Uterus (tissue), 4 donors: ENCODE measurements around the gene INPP5A. TPM values are rescaled to one million over a fixed set of nuclear protein-coding genes. Genes with fewer than 3 reads are reported as not detected.
A peak's percentile ranks its signal among the peaks of the same experiment; 100 is the strongest.

ENCODE experiments used
- DNase-seq, 2 donors: peaks; one replicate each; pipeline ENCODE4 v3.0.0-alpha.2; 2019 to 2020
- H3K27ac ChIP-seq, 2 donors: fragments of 200-600 bp; sonication (generic); 1 replicate in 1 of 2; 2 replicates in 1 of 2; pipeline ENCODE4 v1.5.1; 2016 to 2018
- H3K27me3 ChIP-seq, 2 donors: fragments of 200-600 bp; sonication (generic); one replicate each; pipeline ENCODE4 v1.5.1; 2018 to 2019; ENCODE audit warnings: control low read depth in 1 of 2
- H3K36me3 ChIP-seq, 2 donors: fragments of 200-600 bp; sonication (generic); one replicate each; pipeline ENCODE4 v1.5.1; 2019; ENCODE audit warnings: control low read depth in 1 of 2
- H3K4me1 ChIP-seq, 2 donors: fragments of 200-600 bp; sonication (generic); one replicate each; pipeline ENCODE4 v1.5.1; 2018 to 2019; ENCODE audit warnings: control low read depth in 1 of 2
- H3K4me3 ChIP-seq, 2 donors: fragments of 200-600 bp; sonication (generic); 1 replicate in 1 of 2; 2 replicates in 1 of 2; pipeline ENCODE4 v1.5.1; 2018 to 2019; ENCODE audit warnings: mild to moderate bottlenecking in 1 of 2
- H3K9me3 ChIP-seq, 2 donors: fragments of 200-600 bp; sonication (generic); one replicate each; pipeline ENCODE4 v1.5.1; 2019; ENCODE audit warnings: control low read depth in 1 of 2
- POLR2A ChIP-seq, 2 donors: fragments of 450-650 bp; IDR thresholded peaks; one replicate each; pipeline ENCODE4 v1.6.1; 2016; ENCODE audit warnings: antibody characterized with exemption in 2 of 2, mild to moderate bottlenecking in 1 of 2, moderate library complexity in 1 of 2
- intact Hi-C: fragments of 100-400 bp; cut with DNase I; formaldehyde crosslinking; loops from one replicate; pipeline ENCODE4 v1.15.1; 2023; ENCODE audit warnings: low total_unique reads
- total RNA-seq, 4 donors: library from RNA; depleted of rRNA in 3 of 4; stranded (reverse); fragments of >200 nt in 3 of 4; gene quantifications; one replicate each; pipeline versions ENCODE4 v1.1.0 to v1.2.4, GENCODE V29; 2014 to 2023
- TF ChIP-seq, protein P1 (sequence below), 4 experiments: fragments of 200-600 bp in 2 of 4; fragments of 450-650 bp in 2 of 4; sonication (generic) in 2 of 4; IDR thresholded peaks; one replicate each; pipeline ENCODE4 v1.5.1; 2016 to 2019; ENCODE audit warnings: antibody characterized with exemption in 4 of 4, mild to moderate bottlenecking in 2 of 4, moderate library complexity in 1 of 4
- donor health status: DM: yes; HTN: yes; CAD: no.

The INPP5A gene
- total RNA-seq, 4 donors from 2014 or later, result 22.5 to 160 (median 93.2) TPM

DNA sequence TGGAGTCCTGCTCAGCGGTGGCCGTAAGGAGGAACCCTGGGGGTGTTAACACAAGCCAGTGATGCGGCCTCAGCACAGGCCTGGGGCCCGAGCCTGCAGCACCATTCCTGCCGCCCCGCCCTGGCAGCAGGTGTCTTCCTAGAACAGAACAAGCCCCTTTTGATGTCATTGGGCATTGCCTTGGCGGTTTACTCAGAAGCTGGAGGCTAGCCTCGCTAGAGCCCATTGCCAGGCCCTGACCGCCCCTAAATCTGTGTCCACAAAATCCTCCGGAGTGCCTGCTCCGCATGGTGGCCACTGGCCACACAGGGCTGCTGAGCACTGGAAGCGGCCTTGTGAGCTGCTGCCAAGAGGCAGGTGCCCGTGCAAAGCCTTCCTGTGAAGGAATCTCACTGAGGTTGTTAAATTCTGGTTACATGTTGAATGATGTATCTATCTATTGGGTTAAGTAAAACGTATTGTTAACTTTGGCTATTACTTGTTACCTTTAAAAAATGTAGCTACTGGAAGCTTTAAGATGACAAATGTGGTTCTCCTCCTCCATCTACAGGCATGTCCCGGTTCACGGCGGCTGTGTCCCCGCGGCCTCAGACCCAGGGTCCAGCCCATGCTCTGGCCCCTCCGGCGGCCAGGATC lies 1.2 kb upstream of the INPP5A start:
- H3K36me3 ChIP-seq, result no peaks in the 10 kb centered on the region
- TF ChIP-seq, protein P1, sequence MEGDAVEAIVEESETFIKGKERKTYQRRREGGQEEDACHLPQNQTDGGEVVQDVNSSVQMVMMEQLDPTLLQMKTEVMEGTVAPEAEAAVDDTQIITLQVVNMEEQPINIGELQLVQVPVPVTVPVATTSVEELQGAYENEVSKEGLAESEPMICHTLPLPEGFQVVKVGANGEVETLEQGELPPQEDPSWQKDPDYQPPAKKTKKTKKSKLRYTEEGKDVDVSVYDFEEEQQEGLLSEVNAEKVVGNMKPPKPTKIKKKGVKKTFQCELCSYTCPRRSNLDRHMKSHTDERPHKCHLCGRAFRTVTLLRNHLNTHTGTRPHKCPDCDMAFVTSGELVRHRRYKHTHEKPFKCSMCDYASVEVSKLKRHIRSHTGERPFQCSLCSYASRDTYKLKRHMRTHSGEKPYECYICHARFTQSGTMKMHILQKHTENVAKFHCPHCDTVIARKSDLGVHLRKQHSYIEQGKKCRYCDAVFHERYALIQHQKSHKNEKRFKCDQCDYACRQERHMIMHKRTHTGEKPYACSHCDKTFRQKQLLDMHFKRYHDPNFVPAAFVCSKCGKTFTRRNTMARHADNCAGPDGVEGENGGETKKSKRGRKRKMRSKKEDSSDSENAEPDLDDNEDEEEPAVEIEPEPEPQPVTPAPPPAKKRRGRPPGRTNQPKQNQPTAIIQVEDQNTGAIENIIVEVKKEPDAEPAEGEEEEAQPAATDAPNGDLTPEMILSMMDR (IDR thresholded peaks at IDR 0.05), result no peak
- no peak for TF ChIP-seq POLR2A (IDR thresholded peaks at IDR 0.05)
- H3K9me3 ChIP-seq, result no peaks in the 10 kb centered on the region
- H3K4me1 ChIP-seq, result peaks cover 7% of the 10 kb centered on the region in 2 donors
- H3K4me3 ChIP-seq, result peak overlapping the region; percentile 63 to 80
- intact Hi-C loops, result loop anchor here (5.0 kb wide), 1 partner anchor 101 kb away; no protein-coding TSS in a partner anchor
- H3K27me3 ChIP-seq, result no peaks in the 10 kb centered on the region
- H3K27ac ChIP-seq, result peak overlapping the region; percentile 95 to 99
- DNase-seq, result peak; percentile 35 to 48

DNA sequence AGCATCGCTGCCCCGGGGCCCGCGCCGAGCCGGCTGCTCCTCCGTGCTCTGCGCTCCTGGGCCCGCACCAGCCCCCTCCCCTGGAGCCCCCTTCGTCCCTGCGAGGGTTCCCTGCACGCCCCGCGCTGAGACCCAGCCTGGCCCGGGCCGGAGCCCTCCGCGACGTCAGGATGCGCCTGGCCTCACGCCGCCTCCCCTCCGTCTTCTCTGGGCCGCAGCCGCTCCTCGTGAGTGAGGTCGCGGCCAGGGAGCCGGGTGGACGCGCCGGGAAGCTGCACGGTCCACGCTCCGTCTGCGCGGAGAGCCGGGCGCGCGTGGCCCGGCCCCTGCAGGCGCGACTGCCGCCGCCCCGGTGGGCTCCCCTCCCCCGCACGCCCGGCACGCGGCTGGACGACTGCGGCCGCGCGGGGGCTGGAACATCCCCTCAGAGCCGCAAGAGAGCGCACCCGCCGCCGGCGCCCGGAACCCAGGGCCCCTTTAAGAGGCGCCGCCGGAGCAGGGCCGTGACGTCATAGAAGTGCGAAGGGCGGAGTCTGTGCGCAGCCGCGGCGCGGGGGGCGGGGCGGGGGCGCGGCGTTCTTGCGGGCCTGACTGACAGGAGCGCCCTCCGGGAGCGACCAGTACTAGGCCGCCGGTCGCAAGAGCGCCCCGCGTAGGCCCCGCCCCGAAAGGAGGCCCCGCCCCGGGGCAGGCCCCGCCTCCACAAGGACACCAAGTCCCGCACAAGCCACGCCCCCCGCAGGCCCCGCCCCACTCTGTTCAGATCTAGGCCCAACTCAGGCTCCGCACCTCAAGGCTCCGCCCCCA lies 507 bp upstream of the INPP5A start:
- H3K4me1 ChIP-seq, result peaks cover 7 to 12% of the 10 kb centered on the region in 2 donors
- H3K9me3 ChIP-seq, result no peaks in the 10 kb centered on the region
- peak overlapping the region; percentile 95 to 99 for H3K27ac ChIP-seq
- peak; percentile 100 for DNase-seq
- H3K27me3 ChIP-seq, result no peaks in the 10 kb centered on the region
- no peaks in the 10 kb centered on the region for H3K36me3 ChIP-seq
- H3K4me3 ChIP-seq, result peak overlapping the region; percentile 63 to 80
- intact Hi-C loops, result loop anchor here (5.0 kb wide), 1 partner anchor 100 kb away; no protein-coding TSS in a partner anchor
- TF ChIP-seq, protein P1 (IDR thresholded peaks at IDR 0.05), result peak; percentile 5 to 77 (median 59)
- TF ChIP-seq POLR2A (IDR thresholded peaks at IDR 0.05), result peak; percentile 89 to 92

DNA sequence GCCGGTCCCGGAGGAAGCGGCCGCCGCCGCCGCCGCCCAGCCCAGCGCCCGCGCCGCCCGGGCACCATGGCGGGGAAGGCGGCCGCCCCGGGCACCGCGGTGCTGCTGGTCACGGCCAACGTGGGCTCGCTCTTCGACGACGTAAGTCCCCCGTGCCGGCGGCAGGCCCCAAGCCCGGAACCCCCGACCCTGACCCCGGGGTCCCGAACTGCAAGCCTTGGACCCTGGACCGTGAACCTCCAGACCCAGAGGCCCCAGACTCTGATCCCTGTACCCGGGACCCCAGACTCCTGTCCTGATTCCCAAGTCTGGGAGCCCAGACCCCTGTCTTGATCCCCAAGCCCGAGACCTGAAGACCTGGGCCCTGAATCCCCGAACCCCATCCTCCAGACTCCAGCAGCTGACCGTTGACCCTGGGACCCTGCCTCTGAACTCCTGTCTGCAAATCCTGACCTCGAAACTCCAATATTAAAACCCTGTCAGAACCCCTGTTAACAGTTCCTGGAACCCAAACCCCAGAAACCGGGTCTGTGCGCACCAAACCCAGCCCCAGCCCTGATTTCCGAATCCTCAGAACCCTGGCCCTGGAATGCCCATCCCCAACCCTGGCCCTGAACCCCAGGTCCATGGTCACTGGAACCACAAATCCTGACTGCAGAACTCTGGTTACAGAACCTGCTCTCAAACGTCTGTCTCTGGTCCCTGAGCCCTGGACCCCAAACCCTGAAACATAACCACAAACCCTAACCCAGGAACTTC lies 623 bp downstream of the INPP5A start:
- Histone ChIP-seq H3K27ac (peak overlapping the region; percentile 82 to 90), H3K4me3 (peak overlapping the region; percentile 60 to 89), H3K36me3 (no peaks in the 10 kb centered on the region), H3K27me3 (no peaks in the 10 kb centered on the region), H3K9me3 (no peaks in the 10 kb centered on the region), H3K4me1 (peaks cover 7 to 13% of the 10 kb centered on the region in 2 donors)
- TF ChIP-seq, protein P1 (IDR thresholded peaks at IDR 0.05), result no peak
- no peak for TF ChIP-seq POLR2A (IDR thresholded peaks at IDR 0.05)
- intact Hi-C loops, result loop anchor here (2.0 to 5.0 kb wide), 2 partner anchors 75 to 99 kb away; no protein-coding TSS in a partner anchor
- DNase-seq, result peak; percentile 46 to 55

DNA sequence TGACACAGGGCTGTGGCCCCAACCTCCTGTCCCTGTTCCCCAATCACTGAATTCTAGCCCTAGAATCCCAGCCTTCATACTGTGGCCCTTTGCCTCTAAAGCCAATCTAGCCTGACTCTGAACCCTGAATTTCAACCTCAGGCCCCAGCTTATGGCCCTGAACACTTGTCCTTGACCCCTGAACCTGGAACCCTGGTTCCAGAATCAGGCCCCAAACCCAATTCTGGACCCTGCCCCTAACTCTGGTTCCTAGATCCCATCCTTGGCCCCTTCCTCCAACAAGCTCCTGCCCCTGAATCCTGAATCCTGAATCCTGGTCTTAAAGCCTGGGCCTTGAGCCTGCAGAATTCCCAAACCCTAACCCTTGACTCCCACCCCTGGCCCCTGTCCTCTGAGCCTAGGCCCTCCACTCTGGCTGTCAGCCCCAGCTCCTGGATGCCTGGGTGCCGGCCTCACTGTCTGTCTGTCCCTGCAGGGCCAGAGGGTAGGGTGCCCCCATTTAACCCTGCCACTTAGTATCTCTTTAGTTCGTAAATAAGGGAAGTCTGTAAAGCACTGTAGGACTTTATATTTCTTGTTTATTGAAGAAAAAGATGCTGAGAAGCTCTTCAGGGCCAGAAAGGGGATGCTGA lies 1.3 kb downstream of the INPP5A start:
- Histone ChIP-seq H3K36me3 (no peaks in the 10 kb centered on the region), H3K9me3 (no peaks in the 10 kb centered on the region), H3K27me3 (no peaks in the 10 kb centered on the region), H3K4me3 (peak overlapping the region; percentile 60 to 89), H3K27ac (peak overlapping the region; percentile 82 to 90), H3K4me1 (peaks cover 7 to 13% of the 10 kb centered on the region in 2 donors)
- no peak for TF ChIP-seq POLR2A (IDR thresholded peaks at IDR 0.05)
- TF ChIP-seq, protein P1 (IDR thresholded peaks at IDR 0.05), result no peak
- intact Hi-C loops, result loop anchor here (2.0 to 5.0 kb wide), 2 partner anchors 76 to 98 kb away; no protein-coding TSS in a partner anchor
- no peak for DNase-seq
